Muscle of back (tissue), 13 donors: ENCODE results near the gene PTGER4. TPM values are rescaled to one million over a fixed set of nuclear protein-coding genes. Genes with fewer than 3 reads are reported as not detected.
"Not testable (repeated sequence)": the region's sequence is repeated elsewhere in the genome, so short reads cannot be mapped to it uniquely, and the experiment has no call there.

ENCODE experiments used
- DNase-seq, 3 donors: peaks; one replicate each; pipeline versions ENCODE4 v3.0.0 to v3.0.0-alpha.2; 2013
- long read RNA-seq, 9 donors: transcript quantifications; one replicate each; lab custom pipeline, GENCODE V29; 2026
- polyA plus RNA-seq, 10 donors: library from polyadenylated mRNA; unstranded; fragments of 120-200 nt; gene quantifications; one replicate each; pipeline ENCODE4 v1.2.1, GENCODE V29; 2013; ENCODE audit not compliant: insufficient read length in 10 of 10

The PTGER4 gene
- 10 to 100 TPM in 1 of 10 donors, 1 to 10 TPM in 9; 3.2 to 12.6 (median 7.1) TPM for polyA plus RNA-seq
- long read RNA-seq, donor 1, partial matches to known transcripts, result 6 of 10 reads
- long read RNA-seq, donor 1, other reads (novel, unspliced or antisense), result 0 of 10 reads
- long read RNA-seq, donor 2, partial matches to known transcripts, result 0 of 4 reads
- long read RNA-seq, donor 2, other reads (novel, unspliced or antisense), result 0 of 4 reads
- long read RNA-seq, donor 3, result 0 reads
- long read RNA-seq, donor 4, partial matches to known transcripts, result 0 of 1 reads
- long read RNA-seq, donor 4, other reads (novel, unspliced or antisense), result 0 of 1 reads
- long read RNA-seq, donor 5, partial matches to known transcripts, result 7 of 15 reads
- long read RNA-seq, donor 5, other reads (novel, unspliced or antisense), result 0 of 15 reads
- long read RNA-seq, donor 6, partial matches to known transcripts, result 0 of 3 reads
- long read RNA-seq, donor 6, other reads (novel, unspliced or antisense), result 0 of 3 reads
- long read RNA-seq, donor 7, transcript PTGER4-205 (2 exons, 1,279 nt), result major isoform, 6 of 12 reads
- long read RNA-seq, donor 7, partial matches to known transcripts, result 5 of 12 reads
- long read RNA-seq, donor 7, other reads (novel, unspliced or antisense), result 0 of 12 reads
- long read RNA-seq, donor 8, partial matches to known transcripts, result 0 of 1 reads
- long read RNA-seq, donor 8, other reads (novel, unspliced or antisense), result 0 of 1 reads
- long read RNA-seq, donor 9, result 0 reads

- no peak for DNase-seq
Observed at GRCh38 chr5:40679913-40680681, at the start of gene PTGER4. PTGER4 (plus strand) TSS chr5:40679915; CDS start chr5:40680994, 1,079 bp downstream.

- no peak for DNase-seq
Observed at GRCh38 chr5:40630126-40630525, 49.6 kb upstream of the PTGER4 start.

- no peak for DNase-seq
Observed at GRCh38 chr5:40631236-40631635, 48.5 kb upstream of the PTGER4 start.

GRCh38 chr5:40634154-40634553 is 45.6 kb upstream of the PTGER4 start:
- no peak for DNase-seq

- no peak for DNase-seq
Observed at GRCh38 chr5:40634593-40634992, 45.1 kb upstream of the PTGER4 start.

GRCh38 chr5:40639531-40639930 is 40.2 kb upstream of the PTGER4 start:
- not testable (repeated sequence) for DNase-seq

GRCh38 chr5:40646266-40646665 is 33.4 kb upstream of the PTGER4 start:
- DNase-seq, result no peak

- no peak for DNase-seq
Observed at GRCh38 chr5:40648150-40648549, 31.6 kb upstream of the PTGER4 start.

- no peak for DNase-seq
Observed at GRCh38 chr5:40649463-40650030, 30.2 kb upstream of the PTGER4 start.

- no peak for DNase-seq
Observed at GRCh38 chr5:40651201-40651600, 28.5 kb upstream of the PTGER4 start.

GRCh38 chr5:40652441-40653220 is 27.1 kb upstream of the PTGER4 start:
- no peak for DNase-seq

- no peak for DNase-seq
Observed at GRCh38 chr5:40653221-40654022, 26.3 kb upstream of the PTGER4 start.

- DNase-seq, result no peak
Observed at GRCh38 chr5:40654377-40654991, 25.2 kb upstream of the PTGER4 start.

GRCh38 chr5:40655138-40655537 is 24.6 kb upstream of the PTGER4 start:
- DNase-seq, result no peak

- not testable (repeated sequence) for DNase-seq
Observed at GRCh38 chr5:40656091-40656490, 23.6 kb upstream of the PTGER4 start.

GRCh38 chr5:40656766-40657165 is 22.9 kb upstream of the PTGER4 start:
- DNase-seq, result no peak

- no peak for DNase-seq
Observed at GRCh38 chr5:40660751-40661150, 19.0 kb upstream of the PTGER4 start.

- no peak for DNase-seq
Observed at GRCh38 chr5:40665635-40666298, 13.9 kb upstream of the PTGER4 start.

- no peak for DNase-seq
Observed at GRCh38 chr5:40666657-40667056, 13.1 kb upstream of the PTGER4 start.
